Measurements from ENCODE around the gene LHB.
A peak's percentile ranks its signal among the peaks of the same experiment; 100 is the strongest.

Gene LHB

DNA sequence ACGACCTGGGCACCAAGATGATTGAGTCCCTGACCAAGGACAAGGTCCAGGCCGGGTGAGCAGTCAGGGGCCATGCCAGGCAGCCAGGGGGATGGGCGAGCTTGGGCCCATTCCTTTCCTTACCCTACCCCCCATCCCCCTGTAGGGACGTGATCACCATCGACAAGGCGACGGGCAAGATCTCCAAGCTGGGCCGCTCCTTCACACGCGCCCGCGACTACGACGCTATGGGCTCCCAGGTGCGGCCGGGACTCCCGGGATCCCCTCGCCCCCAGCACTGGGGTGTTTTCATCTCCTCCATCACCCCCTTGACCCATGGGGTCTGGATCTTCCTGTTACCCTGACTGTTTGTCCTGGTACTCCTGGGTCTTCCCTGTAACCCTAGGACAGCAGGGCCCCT is 7.1 kb downstream of the LHB start:
- Histone ChIP-seq H3K9ac (ENCODE audit: low read length in 2 of 2) (no peak overlapping the region), H3K36me3 (ENCODE audit: control insufficient read depth in 2 of 2, insufficient read depth in 2 of 2, low read length in 2 of 2) (peaks cover 30 to 36% of the 10 kb centered on the region in 2 donors), H3K27ac (ENCODE audit: low read length) (no peak overlapping the region), H3K4me3 (ENCODE audit: low read length in 2 of 2) (no peak overlapping the region), H3K4me1 (ENCODE audit: control insufficient read depth, insufficient read depth, low read length) (no peaks in the 10 kb centered on the region), H3K27me3 (ENCODE audit: control insufficient read depth in 1 of 2, insufficient read depth in 2 of 2, low read length in 2 of 2) (no peaks in the 10 kb centered on the region), H3K9me3 (ENCODE audit: control insufficient read depth in 2 of 2, low read length in 2 of 2) (no peaks in the 10 kb centered on the region)

- Histone ChIP-seq H3K4me3 (ENCODE audit: low read length in 2 of 2) (no peak overlapping the region), H3K4me1 (ENCODE audit: control insufficient read depth, insufficient read depth, low read length) (no peaks in the 10 kb centered on the region), H3K27ac (ENCODE audit: low read length) (no peak overlapping the region), H3K9ac (ENCODE audit: low read length in 2 of 2) (no peak overlapping the region), H3K9me3 (ENCODE audit: control insufficient read depth in 2 of 2, low read length in 2 of 2) (no peaks in the 10 kb centered on the region), H3K27me3 (ENCODE audit: control insufficient read depth in 1 of 2, insufficient read depth in 2 of 2, low read length in 2 of 2) (no peaks in the 10 kb centered on the region), H3K36me3 (ENCODE audit: control insufficient read depth in 2 of 2, insufficient read depth in 2 of 2, low read length in 2 of 2) (peaks cover 40 to 47% of the 10 kb centered on the region in 2 donors)
Measured at GRCh38 chr19:49006905-49007304, 10.0 kb downstream of the LHB start.

DNA sequence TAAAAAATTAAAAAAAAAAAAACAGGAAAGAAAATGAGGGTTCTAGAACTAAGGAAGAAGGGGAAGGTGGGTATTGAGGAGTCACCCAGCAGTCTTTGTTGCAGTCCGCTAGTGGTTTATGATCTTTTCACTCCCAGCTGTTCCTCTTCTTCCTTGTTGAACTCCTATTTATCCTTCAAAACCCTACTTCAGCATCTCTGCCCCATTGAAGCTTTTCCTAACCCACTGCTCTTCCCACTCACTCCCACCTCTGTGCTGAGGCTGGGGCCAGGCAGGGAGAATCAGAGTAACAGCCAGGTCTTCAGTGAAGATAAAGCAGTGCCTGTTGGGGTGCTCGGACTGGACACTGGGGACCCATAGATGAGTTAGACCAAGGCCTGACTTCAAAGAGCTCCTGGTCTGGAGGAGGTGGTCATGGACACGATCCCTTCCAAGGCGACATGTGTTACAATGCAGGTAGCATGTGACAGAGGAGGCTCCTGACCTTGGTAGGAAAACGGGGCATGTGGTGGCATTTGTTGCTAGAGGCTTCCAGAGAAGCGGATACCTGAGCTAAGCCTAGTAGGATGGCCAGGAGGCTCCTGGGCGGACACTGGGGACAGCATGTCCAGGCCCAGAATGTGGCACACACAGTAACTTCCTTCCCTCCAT is 11.8 kb downstream of the LHB start:
- H3K9me3 ChIP-seq (ENCODE audit: control insufficient read depth in 2 of 2, low read length in 2 of 2), result no peaks in the 10 kb centered on the region
- H3K27ac ChIP-seq (ENCODE audit: low read length), result no peak overlapping the region
- no peak overlapping the region for H3K9ac ChIP-seq (ENCODE audit: low read length in 2 of 2)
- H3K4me3 ChIP-seq (ENCODE audit: low read length in 2 of 2), result no peak overlapping the region
- no peaks in the 10 kb centered on the region for H3K27me3 ChIP-seq (ENCODE audit: control insufficient read depth in 1 of 2, insufficient read depth in 2 of 2, low read length in 2 of 2)
- H3K36me3 ChIP-seq (ENCODE audit: control insufficient read depth in 2 of 2, insufficient read depth in 2 of 2, low read length in 2 of 2), result peaks cover 22 to 40% of the 10 kb centered on the region in 2 donors
- H3K4me1 ChIP-seq (ENCODE audit: control insufficient read depth, insufficient read depth, low read length), result no peaks in the 10 kb centered on the region

- H3K36me3 ChIP-seq (ENCODE audit: control insufficient read depth in 2 of 2, insufficient read depth in 2 of 2, low read length in 2 of 2), result peaks cover 18 to 33% of the 10 kb centered on the region in 2 donors
- no peak overlapping the region for H3K9ac ChIP-seq (ENCODE audit: low read length in 2 of 2)
- H3K27me3 ChIP-seq (ENCODE audit: control insufficient read depth in 1 of 2, insufficient read depth in 2 of 2, low read length in 2 of 2), result no peaks in the 10 kb centered on the region
- no peaks in the 10 kb centered on the region for H3K9me3 ChIP-seq (ENCODE audit: control insufficient read depth in 2 of 2, low read length in 2 of 2)
- no peaks in the 10 kb centered on the region for H3K4me1 ChIP-seq (ENCODE audit: control insufficient read depth, insufficient read depth, low read length)
- no peak overlapping the region for H3K27ac ChIP-seq (ENCODE audit: low read length)
- H3K4me3 ChIP-seq (ENCODE audit: low read length in 2 of 2), result no peak overlapping the region
Measured at GRCh38 chr19:49004133-49004532, 12.8 kb downstream of the LHB start.

GRCh38 chr19:48999481-49000325 is 17.2 kb downstream of the LHB start:
- Histone ChIP-seq H3K27ac (ENCODE audit: low read length) (no peak overlapping the region), H3K9ac (ENCODE audit: low read length in 2 of 2) (no peak overlapping the region), H3K27me3 (ENCODE audit: control insufficient read depth in 1 of 2, insufficient read depth in 2 of 2, low read length in 2 of 2) (no peaks in the 10 kb centered on the region), H3K36me3 (ENCODE audit: control insufficient read depth in 2 of 2, insufficient read depth in 2 of 2, low read length in 2 of 2) (peaks cover 9 to 13% of the 10 kb centered on the region in 2 donors), H3K9me3 (ENCODE audit: control insufficient read depth in 2 of 2, low read length in 2 of 2) (no peaks in the 10 kb centered on the region), H3K4me1 (ENCODE audit: control insufficient read depth, insufficient read depth, low read length) (peaks cover 3% of the 10 kb centered on the region), H3K4me3 (ENCODE audit: low read length in 2 of 2) (no peak overlapping the region)

GRCh38 chr19:48997972-48998371 is 18.9 kb downstream of the LHB start:
- Histone ChIP-seq H3K27ac (ENCODE audit: low read length) (no peak overlapping the region), H3K4me1 (ENCODE audit: control insufficient read depth, insufficient read depth, low read length) (peaks cover 10% of the 10 kb centered on the region)

GRCh38 chr19:48994035-48994386 is 22.9 kb downstream of the LHB start:
- peaks cover 39% of the 10 kb centered on the region for H3K4me1 ChIP-seq (ENCODE audit: control insufficient read depth, insufficient read depth, low read length)
- H3K9ac ChIP-seq (ENCODE audit: low read length in 2 of 2), result peak overlapping the region; percentile 89 to 94
- peak overlapping the region; percentile 97 to 99 for H3K4me3 ChIP-seq (ENCODE audit: low read length in 2 of 2)
- H3K27me3 ChIP-seq (ENCODE audit: control insufficient read depth in 1 of 2, insufficient read depth in 2 of 2, low read length in 2 of 2), result no peaks in the 10 kb centered on the region
- H3K27ac ChIP-seq (ENCODE audit: low read length), result peak overlapping the region; percentile 92
- peaks cover 0 to 2% of the 10 kb centered on the region in 2 donors for H3K36me3 ChIP-seq (ENCODE audit: control insufficient read depth in 2 of 2, insufficient read depth in 2 of 2, low read length in 2 of 2)
- no peaks in the 10 kb centered on the region for H3K9me3 ChIP-seq (ENCODE audit: control insufficient read depth in 2 of 2, low read length in 2 of 2)

More at GRCh38 chr19:48997972-48998371, 18.9 kb downstream of the LHB start:
- Histone ChIP-seq H3K9me3 (ENCODE audit: control insufficient read depth in 2 of 2, low read length in 2 of 2) (no peaks in the 10 kb centered on the region), H3K27me3 (ENCODE audit: control insufficient read depth in 1 of 2, insufficient read depth in 2 of 2, low read length in 2 of 2) (no peaks in the 10 kb centered on the region), H3K9ac (ENCODE audit: low read length in 2 of 2) (no peak overlapping the region), H3K4me3 (ENCODE audit: low read length in 2 of 2) (no peak overlapping the region), H3K36me3 (ENCODE audit: control insufficient read depth in 2 of 2, insufficient read depth in 2 of 2, low read length in 2 of 2) (peaks cover 0 to 2% of the 10 kb centered on the region in 2 donors)

- H3K27me3 ChIP-seq (ENCODE audit: control insufficient read depth in 1 of 2, insufficient read depth in 2 of 2, low read length in 2 of 2), result no peaks in the 10 kb centered on the region
- H3K4me3 ChIP-seq (ENCODE audit: low read length in 2 of 2), result peak within 1 kb of the TSS; percentile 97 to 99
- H3K36me3 ChIP-seq (ENCODE audit: control insufficient read depth in 2 of 2, insufficient read depth in 2 of 2, low read length in 2 of 2), result peaks cover 0 to 7% of the 10 kb centered on the region in 2 donors
- peak within 1 kb of the TSS; percentile 94 to 95 for H3K9ac ChIP-seq (ENCODE audit: low read length in 2 of 2)
- H3K27ac ChIP-seq (ENCODE audit: low read length), result peak within 1 kb of the TSS; percentile 92
- H3K4me1 ChIP-seq (ENCODE audit: control insufficient read depth, insufficient read depth, low read length), result peaks cover 39% of the 10 kb centered on the region
- no peaks in the 10 kb centered on the region for H3K9me3 ChIP-seq (ENCODE audit: control insufficient read depth in 2 of 2, low read length in 2 of 2)
Measured at GRCh38 chr19:48993175-48994034, 23.5 kb downstream of the LHB start, which contains the start of the genes GYS1 and RUVBL2. GYS1 (minus strand) TSS chr19:48993309; CDS start chr19:48993112, 197 bp downstream. RUVBL2 (plus strand) TSS chr19:48993887; CDS start chr19:48993912, 25 bp downstream.

DNA sequence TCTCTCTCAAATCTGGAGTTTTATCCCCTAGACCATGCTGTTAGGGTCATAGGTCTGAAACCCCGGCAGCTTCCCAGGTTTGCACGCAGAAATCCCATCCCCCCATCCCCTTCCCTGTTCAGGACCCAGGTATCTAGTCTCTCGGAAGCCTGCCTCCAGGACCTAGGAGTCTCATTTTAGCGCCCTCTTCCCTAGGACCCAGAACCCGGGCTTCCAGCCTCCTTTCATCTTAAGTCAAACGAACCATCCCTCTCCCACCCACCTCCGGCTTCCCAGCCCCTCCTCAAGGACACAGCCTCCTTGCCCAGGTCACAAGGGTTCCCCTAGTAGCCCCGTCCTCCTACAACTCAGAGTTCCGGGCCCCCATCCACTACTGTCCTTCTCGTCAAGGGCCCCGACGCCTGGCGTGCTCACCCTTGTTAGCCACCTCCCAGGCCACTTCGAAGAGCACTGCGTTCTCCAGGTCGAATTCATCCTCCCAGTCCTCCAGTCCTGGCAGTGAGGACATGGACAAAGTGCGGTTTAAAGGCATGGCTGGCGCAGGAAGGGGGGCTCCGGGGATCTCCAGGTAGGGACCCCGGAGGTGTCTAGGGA is 24.2 kb downstream of the LHB start:
- Histone ChIP-seq H3K4me3 (ENCODE audit: low read length in 2 of 2) (peak overlapping the region; percentile 97 to 99), H3K27ac (ENCODE audit: low read length) (peak overlapping the region; percentile 92), H3K36me3 (ENCODE audit: control insufficient read depth in 2 of 2, insufficient read depth in 2 of 2, low read length in 2 of 2) (peaks cover 0 to 12% of the 10 kb centered on the region in 2 donors), H3K9me3 (ENCODE audit: control insufficient read depth in 2 of 2, low read length in 2 of 2) (no peaks in the 10 kb centered on the region), H3K4me1 (ENCODE audit: control insufficient read depth, insufficient read depth, low read length) (peaks cover 39% of the 10 kb centered on the region), H3K27me3 (ENCODE audit: control insufficient read depth in 1 of 2, insufficient read depth in 2 of 2, low read length in 2 of 2) (no peaks in the 10 kb centered on the region), H3K9ac (ENCODE audit: low read length in 2 of 2) (peak overlapping the region; percentile 93 to 95)

Measured in stomach smooth muscle (tissue), 2 donors.